A549 (cell line): ENCODE results near the gene MSH6. TPM values are rescaled to one million over a fixed set of nuclear protein-coding genes. Genes with fewer than 3 reads are reported as not detected.

ENCODE experiments used
- ATAC-seq, 2 experiments: fragments of 200-7000 bp in 1 of 2; fragments of >200 bp in 1 of 2; cut with Nextera tagmentation in 1 of 2; cut with Tn5 transposase in 1 of 2; 3 replicates each; pipeline versions ENCODE4 v1.8.0 to v1.9.1; 2018 to 2020; ENCODE audit warnings: mild to moderate bottlenecking in 1 of 2, moderate library complexity in 1 of 2
- CTCF ChIA-PET: fragments of 300-600 bp; sonication (Branson Sonifier 250); formaldehyde crosslinking; extraction: SDS; loops from one replicate; lab custom pipeline; 2021; ENCODE audit warnings: antibody characterized with exemption, inconsistent platforms; lab: Yijun Ruan, JAX
- POLR2A ChIA-PET: fragments of 350-600 bp; formaldehyde crosslinking; extraction: SDS; loops from one replicate; lab custom pipeline; 2021; ENCODE audit warnings: antibody characterized with exemption, inconsistent platforms; lab: Yijun Ruan, JAX
- DNase-seq, 2 experiments: peaks; one replicate each; pipeline versions ENCODE4 v3.0.0 to v3.0.0-alpha.2; 2011 to 2016; ENCODE audit warnings: low read depth in 1 of 2, low spot score in 1 of 2
- FAIRE-seq: peaks from 2 replicates; lab custom pipeline; 2011; peaks lifted over from hg19 to GRCh38; lab: Jason Lieb, UNC
- H3K27ac ChIP-seq, 2 experiments: fragments of >200 bp; sonication (Bioruptor Twin); formaldehyde crosslinking; 3 replicates each; pipeline ENCODE4 v1.5.1; 2016 to 2017
- H3K4me1 ChIP-seq: fragments of >200 bp; sonication (Bioruptor Twin); formaldehyde crosslinking; 3 replicates; pipeline ENCODE4 v1.6.1; 2016
- H3K4me2 ChIP-seq: fragments of >200 bp; sonication (Bioruptor Twin); formaldehyde crosslinking; 3 replicates; pipeline ENCODE4 v1.6.1; 2016
- H3K4me3 ChIP-seq: fragments of >200 bp; sonication (Bioruptor Twin); formaldehyde crosslinking; 3 replicates; pipeline ENCODE4 v1.5.1; 2016
- H3K9me3 ChIP-seq: fragments of >200 bp; sonication (Bioruptor Twin); formaldehyde crosslinking; 3 replicates; pipeline ENCODE4 v1.6.1; 2016
- BHLHE40 ChIP-seq: IDR thresholded peaks from 2 replicates; pipeline ENCODE4 v1.6.1; 2012; ENCODE audit warnings: low read depth, low read length, inconsistent platforms
- CEBPB ChIP-seq, 2 experiments: fragments of >200 bp in 1 of 2; sonication (Bioruptor Twin) in 1 of 2; formaldehyde crosslinking in 1 of 2; IDR thresholded peaks; 2 replicates each; pipeline ENCODE4 v1.6.1; 2012 to 2016
- CHD2 ChIP-seq: fragments of 150-350 bp; IDR thresholded peaks from 2 replicates; pipeline ENCODE4 v1.6.1; 2014; ENCODE audit warnings: low read length; ENCODE audit not compliant: partially characterized antibody
- CHD4 ChIP-seq: fragments of 200-600 bp; sonication (generic); IDR thresholded peaks from 2 replicates; pipeline ENCODE4 v1.6.1; 2016; ENCODE audit warnings: antibody characterized with exemption, mild to moderate bottlenecking, borderline replicate concordance
- HOXA7 ChIP-seq: fragments of 250-450 bp; sonication (Bioruptor Pico); IDR thresholded peaks from 2 replicates; pipeline ENCODE4 v1.5.0; 2020; ENCODE audit warnings: mild to moderate bottlenecking, moderate library complexity
- JUN ChIP-seq, 2 experiments: fragments of >200 bp; sonication (Bioruptor Twin); formaldehyde crosslinking; IDR thresholded peaks; 2 replicates in 1 of 2; 3 replicates in 1 of 2; pipeline ENCODE4 v1.6.1; 2016 to 2017
- KDM1A ChIP-seq: fragments of 200-600 bp; sonication (generic); IDR thresholded peaks from 2 replicates; pipeline ENCODE4 v1.6.1; 2016; ENCODE audit warnings: low read depth, mild to moderate bottlenecking
- MAFK ChIP-seq: fragments of 450-650 bp; IDR thresholded peaks from 2 replicates; pipeline ENCODE4 v1.6.1; 2014; ENCODE audit not compliant: partially characterized antibody
- MAZ ChIP-seq: fragments of 150-350 bp; IDR thresholded peaks from 2 replicates; pipeline ENCODE4 v1.6.1; 2014; ENCODE audit warnings: antibody characterized with exemption, low read depth, low read length, borderline replicate concordance
- RARB ChIP-seq: fragments of 250-450 bp; sonication (Bioruptor Pico); IDR thresholded peaks from 2 replicates; pipeline ENCODE4 v1.8.0; 2021; ENCODE audit warnings: mild to moderate bottlenecking, moderate library complexity
- RCOR1 ChIP-seq: fragments of 150-350 bp; IDR thresholded peaks from 2 replicates; pipeline ENCODE4 v1.6.1; 2014; ENCODE audit warnings: antibody characterized with exemption, low read length, low read depth
- SMC3 ChIP-seq: fragments of >200 bp; sonication (Bioruptor Twin); formaldehyde crosslinking; IDR thresholded peaks from 3 replicates; pipeline ENCODE4 v1.6.1; 2018; ENCODE audit warnings: inconsistent platforms
- WGBS: methylation state at CpG from one replicate; pipeline ENCODE4 v1.1.6; 2017; ENCODE audit errors: missing lambda C conversion rate; 5-methylcytosine and 5-hydroxymethylcytosine counted together
- polyA plus RNA-seq, 4 experiments: library from polyadenylated mRNA; depleted of rRNA in 3 of 4; stranded (reverse); fragments of >200 nt; fragmentation: RNase III in 1 of 4; extraction: RNeasy Plus Mini Kit Qiagen cat#74134 plus additional on column Dnase treatment in 1 of 4; gene quantifications; 2 replicates in 3 of 4; 3 replicates in 1 of 4; pipeline ENCODE4 v1.2.3, GENCODE V29; 2011 to 2017
- TF ChIP-seq, protein P1 (sequence below): fragments of 200-600 bp; sonication (generic); IDR thresholded peaks from 2 replicates; pipeline ENCODE4 v1.6.1; 2016; ENCODE audit warnings: antibody characterized with exemption, mild to moderate bottlenecking, moderate library complexity
- TF ChIP-seq, protein P2 (sequence below): fragments of 250-450 bp; sonication (Bioruptor Pico); IDR thresholded peaks from 2 replicates; pipeline ENCODE4 v1.5.0; 2021; ENCODE audit warnings: mild to moderate bottlenecking, moderate library complexity, borderline replicate concordance
- TF ChIP-seq, protein P3 (sequence below): IDR thresholded peaks from 2 replicates; pipeline ENCODE4 v1.6.1; 2012
- TF ChIP-seq, protein P4 (sequence below): fragments of 450-650 bp; IDR thresholded peaks from 2 replicates; pipeline ENCODE4 v1.6.1; 2014; ENCODE audit warnings: antibody characterized with exemption
- TF ChIP-seq, protein P5 (sequence below): fragments of >200 bp; sonication (Bioruptor Twin); formaldehyde crosslinking; IDR thresholded peaks from 2 replicates; pipeline ENCODE4 v1.6.1; 2016

Gene MSH6
- polyA plus RNA-seq, 2 of the 4 experiments (the other 2 are of a cell fraction), result 82.7 to 108 TPM

DNA sequence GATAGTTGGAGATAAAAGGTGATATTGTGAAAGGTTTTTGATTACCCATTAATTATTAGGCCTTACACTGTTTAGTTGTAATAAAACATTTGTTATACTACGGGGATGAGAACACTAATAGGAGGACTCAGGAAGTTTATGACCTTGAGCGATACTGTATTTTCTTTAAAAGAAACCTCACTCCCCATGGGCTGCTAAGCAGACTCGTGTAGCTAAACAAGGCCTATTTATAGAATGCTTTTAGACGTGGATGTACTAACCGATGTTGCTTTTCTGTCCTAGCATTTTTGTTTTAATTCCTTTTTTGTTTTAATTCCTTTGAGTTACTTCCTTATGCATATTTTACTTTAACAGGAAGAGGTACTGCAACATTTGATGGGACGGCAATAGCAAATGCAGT lies 22.9 kb downstream of the MSH6 start (continued):
- TF ChIP-seq, protein P1, sequence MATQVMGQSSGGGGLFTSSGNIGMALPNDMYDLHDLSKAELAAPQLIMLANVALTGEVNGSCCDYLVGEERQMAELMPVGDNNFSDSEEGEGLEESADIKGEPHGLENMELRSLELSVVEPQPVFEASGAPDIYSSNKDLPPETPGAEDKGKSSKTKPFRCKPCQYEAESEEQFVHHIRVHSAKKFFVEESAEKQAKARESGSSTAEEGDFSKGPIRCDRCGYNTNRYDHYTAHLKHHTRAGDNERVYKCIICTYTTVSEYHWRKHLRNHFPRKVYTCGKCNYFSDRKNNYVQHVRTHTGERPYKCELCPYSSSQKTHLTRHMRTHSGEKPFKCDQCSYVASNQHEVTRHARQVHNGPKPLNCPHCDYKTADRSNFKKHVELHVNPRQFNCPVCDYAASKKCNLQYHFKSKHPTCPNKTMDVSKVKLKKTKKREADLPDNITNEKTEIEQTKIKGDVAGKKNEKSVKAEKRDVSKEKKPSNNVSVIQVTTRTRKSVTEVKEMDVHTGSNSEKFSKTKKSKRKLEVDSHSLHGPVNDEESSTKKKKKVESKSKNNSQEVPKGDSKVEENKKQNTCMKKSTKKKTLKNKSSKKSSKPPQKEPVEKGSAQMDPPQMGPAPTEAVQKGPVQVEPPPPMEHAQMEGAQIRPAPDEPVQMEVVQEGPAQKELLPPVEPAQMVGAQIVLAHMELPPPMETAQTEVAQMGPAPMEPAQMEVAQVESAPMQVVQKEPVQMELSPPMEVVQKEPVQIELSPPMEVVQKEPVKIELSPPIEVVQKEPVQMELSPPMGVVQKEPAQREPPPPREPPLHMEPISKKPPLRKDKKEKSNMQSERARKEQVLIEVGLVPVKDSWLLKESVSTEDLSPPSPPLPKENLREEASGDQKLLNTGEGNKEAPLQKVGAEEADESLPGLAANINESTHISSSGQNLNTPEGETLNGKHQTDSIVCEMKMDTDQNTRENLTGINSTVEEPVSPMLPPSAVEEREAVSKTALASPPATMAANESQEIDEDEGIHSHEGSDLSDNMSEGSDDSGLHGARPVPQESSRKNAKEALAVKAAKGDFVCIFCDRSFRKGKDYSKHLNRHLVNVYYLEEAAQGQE, result no peak

DNA sequence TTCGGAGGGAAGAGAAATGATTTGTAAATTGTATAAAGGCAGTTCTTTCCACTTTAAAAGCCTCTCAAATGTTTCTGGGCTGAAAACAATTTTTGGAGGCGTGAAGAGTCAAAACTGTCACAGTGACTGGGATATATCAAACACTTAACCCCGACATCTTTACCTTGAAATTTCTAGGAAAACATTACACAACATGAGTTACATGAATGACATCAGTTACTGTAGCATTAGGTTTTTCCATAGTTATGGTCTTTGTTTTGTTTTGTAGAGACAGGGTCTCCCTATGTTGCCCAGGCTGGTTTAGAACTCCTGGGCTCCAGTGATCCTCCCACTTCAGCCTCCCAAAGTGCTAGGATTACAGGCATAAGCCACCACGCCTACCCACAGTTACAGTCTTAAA lies 25.7 kb downstream of the MSH6 start:
- no peak for ATAC-seq
- TF ChIP-seq CEBPB (IDR thresholded peaks at IDR 0.05) (no peak), JUN (IDR thresholded peaks at IDR 0.05) (0 out of 5 replicates have a peak, but pooled peaks of 1 of the 2 experiments have one; percentile 32), KDM1A (no peak)
- TF ChIP-seq, protein P2, sequence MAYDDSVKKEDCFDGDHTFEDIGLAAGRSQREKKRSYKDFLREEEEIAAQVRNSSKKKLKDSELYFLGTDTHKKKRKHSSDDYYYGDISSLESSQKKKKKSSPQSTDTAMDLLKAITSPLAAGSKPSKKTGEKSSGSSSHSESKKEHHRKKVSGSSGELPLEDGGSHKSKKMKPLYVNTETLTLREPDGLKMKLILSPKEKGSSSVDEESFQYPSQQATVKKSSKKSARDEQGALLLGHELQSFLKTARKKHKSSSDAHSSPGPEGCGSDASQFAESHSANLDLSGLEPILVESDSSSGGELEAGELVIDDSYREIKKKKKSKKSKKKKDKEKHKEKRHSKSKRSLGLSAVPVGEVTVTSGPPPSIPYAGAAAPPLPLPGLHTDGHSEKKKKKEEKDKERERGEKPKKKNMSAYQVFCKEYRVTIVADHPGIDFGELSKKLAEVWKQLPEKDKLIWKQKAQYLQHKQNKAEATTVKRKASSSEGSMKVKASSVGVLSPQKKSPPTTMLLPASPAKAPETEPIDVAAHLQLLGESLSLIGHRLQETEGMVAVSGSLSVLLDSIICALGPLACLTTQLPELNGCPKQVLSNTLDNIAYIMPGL (CRISPR knock-in tag), result no peak
- 90% methylated on average over 4 of the region's 4 CpGs for WGBS
- DNase-seq, result no peak
- H3K4me1 ChIP-seq, result no peaks in the 10 kb centered on the region
- ChIA-PET CTCF (interaction anchor here (1.0 to 2.0 kb wide), 3 partner anchors 10 to 298 kb away, joined by 4 to 10 read pairs (median 5); no protein-coding TSS in a partner anchor), POLR2A (no interaction called here)
- no peak for FAIRE-seq
- no peaks in the 10 kb centered on the region for H3K9me3 ChIP-seq
- no peak overlapping the region for H3K4me3 ChIP-seq
- H3K27ac ChIP-seq, result no peak overlapping the region
- H3K4me2 ChIP-seq, result no peak overlapping the region

DNA sequence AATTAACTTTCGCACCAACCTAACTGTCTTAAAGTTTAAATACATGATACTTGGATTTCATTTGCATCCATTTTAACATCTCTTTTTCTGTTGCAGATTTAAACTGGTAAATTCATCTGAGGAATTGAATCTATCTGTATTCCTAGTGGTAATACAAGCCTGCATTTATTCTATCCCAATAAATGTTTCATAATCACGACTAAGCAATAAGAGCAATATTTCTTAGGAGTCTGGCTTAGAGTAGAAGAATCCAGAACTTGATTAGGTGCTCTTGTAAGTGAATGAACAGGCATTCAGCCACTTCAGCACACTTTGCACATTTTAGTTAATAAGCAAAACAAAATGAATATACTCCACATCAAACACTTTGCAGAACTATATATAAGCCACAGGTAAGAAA lies 27.0 kb downstream of the MSH6 start:
- WGBS, result 88% methylated on average over 2 of the region's 2 CpGs
- POLR2A ChIA-PET, result no interaction called here
- no peak overlapping the region for H3K4me3 ChIP-seq
- H3K4me1 ChIP-seq, result no peaks in the 10 kb centered on the region
- no peak for ATAC-seq
- no peaks in the 10 kb centered on the region for H3K9me3 ChIP-seq
- FAIRE-seq, result peak; percentile 74
- CTCF ChIA-PET, result no interaction called here
- peak; percentile 65 for TF ChIP-seq MAFK
- TF ChIP-seq HOXA7 (CRISPR knock-in tag), result no peak
- H3K4me2 ChIP-seq, result no peak overlapping the region
- H3K27ac ChIP-seq, result no peak overlapping the region
- no peak for DNase-seq

DNA sequence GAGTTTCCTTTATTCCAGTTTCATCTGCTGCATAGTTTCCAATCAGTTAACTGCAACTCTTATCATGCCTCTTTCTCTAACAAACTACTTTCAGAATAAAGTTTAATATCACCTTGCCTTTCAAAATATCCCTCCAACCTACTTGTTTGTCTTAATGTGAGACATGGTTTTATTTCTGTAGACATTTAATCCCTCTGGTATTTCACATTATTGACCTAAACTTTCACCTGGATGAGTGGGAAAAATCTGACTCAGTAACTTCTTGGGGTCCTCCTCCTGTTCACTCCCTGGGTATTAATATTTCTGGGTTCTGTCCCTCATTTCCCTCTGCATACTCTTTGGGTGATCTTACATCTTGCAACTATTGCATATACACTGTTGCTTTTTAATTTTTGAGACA lies 27.9 kb downstream of the MSH6 start:
- no peak overlapping the region for H3K27ac ChIP-seq
- H3K4me3 ChIP-seq, result no peak overlapping the region
- ATAC-seq (peak in 1 of 2 experiments; percentile 8; a peak in 2 of 6 replicates), DNase-seq (no peak), FAIRE-seq (no peak)
- TF ChIP-seq CHD4 (no peak), RARB (CRISPR knock-in tag) (no peak), BHLHE40 (no peak), CEBPB (IDR thresholded peaks at IDR 0.05) (no peak), CHD2 (no peak), SMC3 (no peak), MAZ (no peak), RCOR1 (no peak)
- TF ChIP-seq, protein P3, sequence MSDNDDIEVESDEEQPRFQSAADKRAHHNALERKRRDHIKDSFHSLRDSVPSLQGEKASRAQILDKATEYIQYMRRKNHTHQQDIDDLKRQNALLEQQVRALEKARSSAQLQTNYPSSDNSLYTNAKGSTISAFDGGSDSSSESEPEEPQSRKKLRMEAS, result no peak
- TF ChIP-seq, protein P4, sequence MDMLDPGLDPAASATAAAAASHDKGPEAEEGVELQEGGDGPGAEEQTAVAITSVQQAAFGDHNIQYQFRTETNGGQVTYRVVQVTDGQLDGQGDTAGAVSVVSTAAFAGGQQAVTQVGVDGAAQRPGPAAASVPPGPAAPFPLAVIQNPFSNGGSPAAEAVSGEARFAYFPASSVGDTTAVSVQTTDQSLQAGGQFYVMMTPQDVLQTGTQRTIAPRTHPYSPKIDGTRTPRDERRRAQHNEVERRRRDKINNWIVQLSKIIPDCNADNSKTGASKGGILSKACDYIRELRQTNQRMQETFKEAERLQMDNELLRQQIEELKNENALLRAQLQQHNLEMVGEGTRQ, result no peak
- TF ChIP-seq, protein P5, sequence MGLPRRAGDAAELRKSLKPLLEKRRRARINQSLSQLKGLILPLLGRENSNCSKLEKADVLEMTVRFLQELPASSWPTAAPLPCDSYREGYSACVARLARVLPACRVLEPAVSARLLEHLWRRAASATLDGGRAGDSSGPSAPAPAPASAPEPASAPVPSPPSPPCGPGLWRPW, result no peak
- H3K4me2 ChIP-seq, result no peak overlapping the region
- no peaks in the 10 kb centered on the region for H3K4me1 ChIP-seq
- ChIA-PET POLR2A (no interaction called here), CTCF (interaction anchor here (0.6 to 1.2 kb wide), 2 partner anchors 43 to 49 kb away, joined by 4 to 5 read pairs; no protein-coding TSS in a partner anchor)
- peaks cover 3% of the 10 kb centered on the region; the same call in 1 of the 3 replicates for H3K9me3 ChIP-seq
